H9 (cell line): ENCODE data around the gene ACTN1. TPM values are rescaled to one million over a fixed set of nuclear protein-coding genes. Genes with fewer than 3 reads are reported as not detected.

Experiments
- DNase-seq: peaks from one replicate; pipeline ENCODE4 v3.0.0-alpha.2; 2017
- H2AFZ ChIP-seq: one replicate; pipeline ENCODE4 v1.6.1; 2013; ENCODE audit warnings: mild to moderate bottlenecking, low read length, control low read depth, moderate library complexity
- H2AK5ac ChIP-seq: 2 replicates; pipeline ENCODE4 v1.6.1; 2013; ENCODE audit warnings: low read length, control low read depth, mixed read lengths; ENCODE audit not compliant: insufficient read length
- H2BK120ac ChIP-seq: one replicate; pipeline ENCODE4 v1.6.1; 2013; ENCODE audit warnings: low read depth, mild to moderate bottlenecking, low read length, control low read depth, inconsistent platforms; ENCODE audit not compliant: poor library complexity, severe bottlenecking
- H2BK12ac ChIP-seq: 2 replicates; pipeline ENCODE4 v1.6.1; 2013; ENCODE audit warnings: low read length, control low read depth, mixed read lengths, low read depth; ENCODE audit not compliant: insufficient read length
- H2BK15ac ChIP-seq: 2 replicates; pipeline ENCODE4 v1.6.1; 2013; ENCODE audit warnings: low read depth, low read length, control low read depth
- H2BK20ac ChIP-seq: one replicate; pipeline ENCODE4 v1.6.1; 2013; ENCODE audit warnings: low read depth, mild to moderate bottlenecking, low read length, control low read depth, inconsistent platforms; ENCODE audit not compliant: poor library complexity, severe bottlenecking
- H2BK5ac ChIP-seq: 2 replicates; pipeline ENCODE4 v1.6.1; 2013; ENCODE audit warnings: low read length, control low read depth, mixed read lengths; ENCODE audit not compliant: insufficient read length
- H3K14ac ChIP-seq: 2 replicates; pipeline ENCODE4 v1.6.1; 2013; ENCODE audit warnings: low read length, control low read depth; ENCODE audit not compliant: insufficient read depth
- H3K18ac ChIP-seq: 2 replicates; pipeline ENCODE4 v1.6.1; 2013; ENCODE audit warnings: low read depth, mild to moderate bottlenecking, mixed read lengths, low read length, control low read depth; ENCODE audit not compliant: insufficient read length
- H3K23ac ChIP-seq: 2 replicates; pipeline ENCODE4 v1.6.1; 2013; ENCODE audit warnings: low read length, control low read depth, mixed read lengths, low read depth; ENCODE audit not compliant: insufficient read length
- H3K23me2 ChIP-seq: 2 replicates; pipeline ENCODE4 v1.6.1; 2013; ENCODE audit warnings: low read depth, mild to moderate bottlenecking, mixed read lengths, low read length, control low read depth; ENCODE audit not compliant: insufficient read length, poor library complexity, severe bottlenecking
- H3K27ac ChIP-seq: 2 replicates; pipeline ENCODE4 v1.5.1; 2013; ENCODE audit warnings: low read length, control low read depth, mixed read lengths, low read depth; ENCODE audit not compliant: insufficient read length
- H3K27me3 ChIP-seq: 2 replicates; pipeline ENCODE4 v1.6.1; 2013; ENCODE audit warnings: low read length, control low read depth, inconsistent platforms; ENCODE audit not compliant: insufficient read depth
- H3K4ac ChIP-seq: 2 replicates; pipeline ENCODE4 v1.6.1; 2013; ENCODE audit warnings: low read depth, mild to moderate bottlenecking, control low read depth, inconsistent platforms, low read length, moderate library complexity
- H3K4me1 ChIP-seq: 2 replicates; pipeline ENCODE4 v1.6.1; 2013; ENCODE audit warnings: low read length, control low read depth, inconsistent platforms; ENCODE audit not compliant: insufficient read depth
- H3K4me2 ChIP-seq: 2 replicates; pipeline ENCODE4 v1.6.1; 2013; ENCODE audit warnings: low read length, control low read depth, mixed read lengths; ENCODE audit not compliant: insufficient read length, insufficient read depth
- H3K56ac ChIP-seq: 2 replicates; pipeline ENCODE4 v1.6.1; 2013; ENCODE audit warnings: low read depth, mild to moderate bottlenecking, mixed read lengths, low read length, control low read depth; ENCODE audit not compliant: insufficient read length
- H3K79me1 ChIP-seq: 2 replicates; pipeline ENCODE4 v1.6.1; 2013; ENCODE audit warnings: low read depth, mild to moderate bottlenecking, moderate library complexity, low read length, control low read depth, inconsistent platforms; ENCODE audit not compliant: insufficient read depth, poor library complexity, severe bottlenecking
- H3K79me2 ChIP-seq: 2 replicates; pipeline ENCODE4 v1.6.1; 2013; ENCODE audit warnings: low read length, control low read depth, inconsistent platforms; ENCODE audit not compliant: insufficient read depth
- H3K9ac ChIP-seq: 2 replicates; pipeline ENCODE4 v1.6.1; 2013; ENCODE audit warnings: low read length, control low read depth, mixed read lengths; ENCODE audit not compliant: insufficient read length; ENCODE audit errors: extremely low read depth
- H3K9me3 ChIP-seq: one replicate; pipeline ENCODE4 v1.6.1; 2013; ENCODE audit warnings: low read depth, low read length, inconsistent platforms; ENCODE audit not compliant: control insufficient read depth
- H3T11ph ChIP-seq: one replicate; pipeline ENCODE4 v1.6.1; 2013; ENCODE audit warnings: mild to moderate bottlenecking, low read length, control low read depth, inconsistent platforms
- H4K20me1 ChIP-seq: one replicate; pipeline ENCODE4 v1.6.1; 2013; ENCODE audit not compliant: control insufficient read depth, insufficient read length, insufficient read depth
- H4K5ac ChIP-seq: 2 replicates; pipeline ENCODE4 v1.6.1; 2013; ENCODE audit warnings: low read depth, mild to moderate bottlenecking, mixed read lengths, low read length, control low read depth; ENCODE audit not compliant: insufficient read length
- H4K8ac ChIP-seq: replicated peaks from 2 replicates; pipeline ENCODE4 v1.6.1; 2013; ENCODE audit warnings: low read length, control low read depth, mixed read lengths, low read depth; ENCODE audit not compliant: insufficient read length
- H4K91ac ChIP-seq: 2 replicates; pipeline ENCODE4 v1.6.1; 2013; ENCODE audit warnings: low read depth, mild to moderate bottlenecking, moderate library complexity, mixed read lengths, low read length, control low read depth; ENCODE audit not compliant: insufficient read length
- H3K27ac Mint-ChIP-seq, 3 experiments: 2 replicates in 2 of 3; 3 replicates in 1 of 3; pipeline ENCODE4 v1.8.0; 2020 to 2021; ENCODE audit warnings: mixed read lengths in 3 of 3, mild to moderate bottlenecking in 1 of 3, moderate library complexity in 1 of 3
- H3K27me3 Mint-ChIP-seq: 2 replicates; pipeline ENCODE4 v1.8.0; 2021; ENCODE audit warnings: low read depth, mild to moderate bottlenecking, moderate library complexity, mixed read lengths
- H3K36me3 Mint-ChIP-seq, 3 experiments: 2 replicates in 2 of 3; 3 replicates in 1 of 3; pipeline ENCODE4 v1.8.0; 2020 to 2021; ENCODE audit warnings: low read depth in 3 of 3, mixed read lengths in 3 of 3; ENCODE audit not compliant: insufficient read depth in 1 of 3
- H3K4me1 Mint-ChIP-seq, 2 experiments: 2 replicates each; pipeline ENCODE4 v1.8.0; 2020; ENCODE audit warnings: mixed read lengths in 2 of 2
- H3K4me3 Mint-ChIP-seq, 2 experiments: 2 replicates in 1 of 2; 3 replicates in 1 of 2; pipeline ENCODE4 v1.8.0; 2020 to 2021; ENCODE audit warnings: mild to moderate bottlenecking in 2 of 2, mixed read lengths in 2 of 2, moderate library complexity in 1 of 2
- H3K9me3 Mint-ChIP-seq, 2 experiments: 2 replicates in 1 of 2; 3 replicates in 1 of 2; pipeline ENCODE4 v1.8.0; 2020; ENCODE audit warnings: mild to moderate bottlenecking in 2 of 2, mixed read lengths in 2 of 2, moderate library complexity in 1 of 2
- WGBS: extraction: QIAGEN DNeasy Blood & Tissue Kit; methylation state at CpG from one replicate; pipeline ENCODE4 v1.1.7; 2013; ENCODE audit warnings: missing lambda C conversion rate, low lambda C conversion rate, mixed read lengths; ENCODE audit not compliant: insufficient read length; ENCODE audit errors: extremely low coverage; 5-methylcytosine and 5-hydroxymethylcytosine counted together
- total RNA-seq: library from RNA; stranded (reverse); gene quantifications from 2 replicates; pipeline ENCODE4 v1.2.1, GENCODE V29; 2021
- TF ChIP-seq, protein P1 (sequence below): fragments of 200-600 bp; sonication (generic); conservative IDR thresholded peaks from 3 replicates; pipeline ENCODE4 v1.8.0; 2021; ENCODE audit warnings: antibody characterized with exemption, mild to moderate bottlenecking

ACTN1 gene
- total RNA-seq, 1 experiment from 2014 or later, result 219 TPM

DNA sequence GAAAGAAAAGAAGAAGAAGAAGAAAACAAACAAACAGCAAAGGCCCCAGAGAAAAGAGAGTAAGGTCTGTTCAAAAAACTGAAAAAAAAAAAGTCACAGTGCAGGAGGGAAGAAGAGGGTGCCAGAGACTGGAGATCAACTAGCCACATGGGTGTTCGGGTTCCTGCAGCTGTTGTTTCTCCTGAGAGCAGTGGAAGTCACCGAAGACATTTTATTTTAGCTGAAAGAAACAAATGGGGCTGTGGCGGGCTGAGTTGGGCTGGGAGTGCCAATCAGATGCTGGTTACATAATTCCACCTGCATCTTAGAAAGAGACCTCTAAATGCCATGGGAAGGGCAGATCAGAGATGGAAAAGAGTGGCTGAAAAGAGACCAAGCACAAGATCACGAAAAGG lies 33.9 kb downstream of the ACTN1 start:
- Histone ChIP-seq H3K9ac (no peak overlapping the region), H3K4ac (no peak overlapping the region), H3K9me3 (no peaks in the 10 kb centered on the region), H2AFZ (no peak overlapping the region), H3K23ac (no peak overlapping the region), H2BK12ac (no peak overlapping the region), H2BK5ac (no peak overlapping the region), H4K20me1 (peaks cover 2% of the 10 kb centered on the region), H3K14ac (no peak overlapping the region), H3K56ac (no peak overlapping the region), H2BK15ac (no peak overlapping the region), H3K27me3 (no peaks in the 10 kb centered on the region), H2BK20ac (no peak overlapping the region), H3K4me2 (no peak overlapping the region), H3K79me1 (peaks cover 6% of the 10 kb centered on the region), H2AK5ac (no peak overlapping the region), H3T11ph (no peak overlapping the region), H4K91ac (no peak overlapping the region), H4K5ac (no peak overlapping the region), H3K4me1 (peaks cover 17% of the 10 kb centered on the region; the same call in 1 of the 2 replicates), H2BK120ac (no peak overlapping the region), H3K79me2 (peaks cover 34% of the 10 kb centered on the region; the same call in 1 of the 2 replicates), H3K27ac (no peak overlapping the region), H3K23me2 (no peaks in the 10 kb centered on the region), H3K18ac (no peak overlapping the region), H4K8ac (no peak overlapping the region)
- Mint-ChIP-seq H3K36me3 (peaks cover 0 to 13% (median 8%) of the 10 kb centered on the region in 3 experiments; a peak in 5 of 7 replicates), H3K4me1 (peaks cover 80 to 82% of the 10 kb centered on the region in 2 experiments), H3K27ac (peak overlapping the region in 2 of 3 experiments; percentile 65 to 88; a peak in 4 of 7 replicates), H3K27me3 (no peaks in the 10 kb centered on the region; the same call in 1 of the 2 replicates), H3K4me3 (no peak overlapping the region), H3K9me3 (no peaks in the 10 kb centered on the region)
- no CpG with 5 or more reads among the region's 4 CpGs for WGBS
- no peak for DNase-seq
- TF ChIP-seq, protein P1, sequence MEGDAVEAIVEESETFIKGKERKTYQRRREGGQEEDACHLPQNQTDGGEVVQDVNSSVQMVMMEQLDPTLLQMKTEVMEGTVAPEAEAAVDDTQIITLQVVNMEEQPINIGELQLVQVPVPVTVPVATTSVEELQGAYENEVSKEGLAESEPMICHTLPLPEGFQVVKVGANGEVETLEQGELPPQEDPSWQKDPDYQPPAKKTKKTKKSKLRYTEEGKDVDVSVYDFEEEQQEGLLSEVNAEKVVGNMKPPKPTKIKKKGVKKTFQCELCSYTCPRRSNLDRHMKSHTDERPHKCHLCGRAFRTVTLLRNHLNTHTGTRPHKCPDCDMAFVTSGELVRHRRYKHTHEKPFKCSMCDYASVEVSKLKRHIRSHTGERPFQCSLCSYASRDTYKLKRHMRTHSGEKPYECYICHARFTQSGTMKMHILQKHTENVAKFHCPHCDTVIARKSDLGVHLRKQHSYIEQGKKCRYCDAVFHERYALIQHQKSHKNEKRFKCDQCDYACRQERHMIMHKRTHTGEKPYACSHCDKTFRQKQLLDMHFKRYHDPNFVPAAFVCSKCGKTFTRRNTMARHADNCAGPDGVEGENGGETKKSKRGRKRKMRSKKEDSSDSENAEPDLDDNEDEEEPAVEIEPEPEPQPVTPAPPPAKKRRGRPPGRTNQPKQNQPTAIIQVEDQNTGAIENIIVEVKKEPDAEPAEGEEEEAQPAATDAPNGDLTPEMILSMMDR, result no peak
